ENCODE results near the gene NAA11. TPM values are rescaled to one million over a fixed set of nuclear protein-coding genes. Genes with fewer than 3 reads are reported as not detected.
"Not testable (repeated sequence)": the region's sequence is repeated elsewhere in the genome, so short reads cannot be mapped to it uniquely, and the experiment has no call there.

The NAA11 gene
- total and polyA plus RNA-seq, 4 donors = 0.14 TPM; not detected in 3

DNA sequence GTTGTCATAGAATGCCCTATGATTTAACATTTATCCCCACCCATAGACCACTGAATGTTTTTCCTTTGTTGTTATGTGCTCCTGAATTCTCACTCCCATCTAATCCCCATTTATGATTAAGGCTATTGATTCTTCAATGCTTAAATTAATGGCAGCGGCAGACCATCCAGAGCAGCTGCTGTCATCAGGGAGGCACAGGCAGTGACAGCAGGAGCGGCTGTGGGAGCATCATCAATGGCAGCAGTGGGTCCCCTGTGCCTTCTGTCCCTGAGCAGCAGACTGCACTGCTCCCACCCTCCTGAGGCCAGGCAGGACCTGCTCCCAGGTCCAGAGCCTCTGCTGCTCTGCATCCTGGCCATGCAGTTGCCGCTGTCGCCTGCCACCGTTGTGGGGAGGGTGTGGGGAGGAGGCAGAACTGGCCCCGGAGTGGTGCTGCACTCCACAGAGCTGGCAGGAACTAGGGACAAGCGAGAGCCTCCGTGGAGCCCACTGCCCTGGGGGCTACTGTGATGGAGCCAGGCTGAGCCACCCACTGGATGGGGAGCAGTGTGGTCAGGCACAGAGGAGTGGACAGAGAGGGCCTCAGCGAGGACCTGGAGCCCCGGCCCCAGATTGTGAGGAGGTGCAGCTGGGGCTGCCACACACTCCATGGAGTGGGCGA is 29.0 kb downstream of the NAA11 start:
- no peak for DNase-seq (ENCODE audit: low read depth in 4 of 6, low spot score in 6 of 6)
- no peak overlapping the region for H3K27ac ChIP-seq (ENCODE audit: low read depth, low read length)
- WGBS (ENCODE audit: insufficient coverage) = 95% methylated on average over 10 of the region's 11 CpGs
- no peaks in the 10 kb centered on the region for H3K9me3 ChIP-seq (ENCODE audit: control insufficient read depth, insufficient read depth, low read length)
- H3K36me3 ChIP-seq (ENCODE audit: control insufficient read depth, insufficient read depth, low read length) = peaks cover 4% of the 10 kb centered on the region
- no peak overlapping the region for H3K4me3 ChIP-seq (ENCODE audit: low read depth, low read length)
- no peaks in the 10 kb centered on the region for H3K27me3 ChIP-seq (ENCODE audit: control insufficient read depth, insufficient read depth, low read length)
- no peaks in the 10 kb centered on the region for H3K4me1 ChIP-seq (ENCODE audit: control insufficient read depth, insufficient read depth, low read length)

DNA sequence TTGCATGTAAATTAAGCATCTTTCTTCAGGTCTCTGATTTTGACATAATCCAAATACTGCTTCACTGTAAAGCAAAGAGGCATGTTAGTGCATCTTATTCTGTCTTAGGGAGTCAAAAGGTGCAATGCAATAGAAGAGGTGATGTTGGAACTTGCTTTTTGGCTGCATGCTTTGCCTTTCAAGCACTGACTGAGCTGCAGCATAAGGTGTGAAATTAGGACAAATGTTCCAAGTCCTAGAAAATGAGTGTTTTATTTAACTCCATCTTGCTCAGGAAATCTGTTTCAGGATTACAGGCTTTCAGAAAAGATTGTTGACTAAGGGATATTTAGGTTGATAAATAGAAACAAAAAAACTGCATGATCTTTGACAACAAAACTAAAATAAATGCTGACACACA is 30.8 kb downstream of the NAA11 start:
- Histone ChIP-seq H3K36me3 (ENCODE audit: control insufficient read depth, insufficient read depth, low read length) (peaks cover 4% of the 10 kb centered on the region), H3K9me3 (ENCODE audit: control insufficient read depth, insufficient read depth, low read length) (no peaks in the 10 kb centered on the region), H3K27me3 (ENCODE audit: control insufficient read depth, insufficient read depth, low read length) (no peaks in the 10 kb centered on the region), H3K4me1 (ENCODE audit: control insufficient read depth, insufficient read depth, low read length) (no peaks in the 10 kb centered on the region), H3K4me3 (ENCODE audit: low read depth, low read length) (no peak overlapping the region), H3K27ac (ENCODE audit: low read depth, low read length) (no peak overlapping the region)
- peak in 1 of 6 donors; percentile 65 for DNase-seq (ENCODE audit: low read depth in 4 of 6, low spot score in 6 of 6)

DNA sequence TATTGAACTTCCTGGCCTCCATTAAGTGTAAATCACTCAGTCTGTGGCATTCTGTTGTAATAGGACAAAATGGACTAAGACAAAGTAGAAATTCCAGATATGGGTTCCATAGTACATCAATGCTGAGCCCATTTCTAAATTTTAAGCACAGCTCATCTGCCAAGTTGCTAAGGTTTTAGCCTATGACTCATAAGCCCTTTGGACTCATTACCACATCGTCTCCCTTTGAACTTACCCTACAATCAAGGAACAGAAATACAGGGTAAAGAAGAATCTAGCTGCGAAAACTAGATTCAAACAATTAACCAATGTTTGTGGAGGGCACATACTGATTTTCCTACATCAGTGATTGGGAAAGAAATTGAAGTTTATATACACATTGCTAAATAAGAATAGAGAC is 31.8 kb downstream of the NAA11 start:
- Histone ChIP-seq H3K4me3 (ENCODE audit: low read depth, low read length) (no peak overlapping the region), H3K27ac (ENCODE audit: low read depth, low read length) (no peak overlapping the region), H3K27me3 (ENCODE audit: control insufficient read depth, insufficient read depth, low read length) (no peaks in the 10 kb centered on the region), H3K36me3 (ENCODE audit: control insufficient read depth, insufficient read depth, low read length) (peaks cover 4% of the 10 kb centered on the region), H3K4me1 (ENCODE audit: control insufficient read depth, insufficient read depth, low read length) (no peaks in the 10 kb centered on the region), H3K9me3 (ENCODE audit: control insufficient read depth, insufficient read depth, low read length) (no peaks in the 10 kb centered on the region)
- DNase-seq (ENCODE audit: low read depth in 4 of 6, low spot score in 6 of 6) = no peak
- WGBS (ENCODE audit: insufficient coverage) = no CpG with 5 or more reads among the region's 2 CpGs

DNA sequence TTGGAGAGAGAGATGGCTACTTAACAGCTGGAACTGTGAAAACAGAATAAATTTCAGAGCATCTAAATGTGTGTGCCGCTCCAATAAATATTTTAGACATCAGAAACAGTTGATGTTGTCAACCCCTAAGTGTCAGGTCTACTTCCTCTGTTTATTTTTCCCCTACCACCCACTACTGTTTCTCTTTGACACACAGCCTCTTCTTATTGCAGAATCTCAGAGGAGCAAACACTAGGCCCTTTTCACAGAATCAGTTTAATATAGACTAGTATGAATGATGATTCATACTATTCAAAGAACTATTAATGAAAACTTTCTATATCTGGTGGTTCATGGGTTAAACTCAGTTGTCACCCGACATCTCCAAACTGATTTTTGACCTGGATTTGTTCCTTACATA is 33.9 kb downstream of the NAA11 start:
- Histone ChIP-seq H3K27ac (ENCODE audit: low read depth, low read length) (no peak overlapping the region), H3K27me3 (ENCODE audit: control insufficient read depth, insufficient read depth, low read length) (no peaks in the 10 kb centered on the region), H3K36me3 (ENCODE audit: control insufficient read depth, insufficient read depth, low read length) (peaks cover 1% of the 10 kb centered on the region), H3K9me3 (ENCODE audit: control insufficient read depth, insufficient read depth, low read length) (no peaks in the 10 kb centered on the region), H3K4me3 (ENCODE audit: low read depth, low read length) (no peak overlapping the region), H3K4me1 (ENCODE audit: control insufficient read depth, insufficient read depth, low read length) (no peaks in the 10 kb centered on the region)
- WGBS (ENCODE audit: insufficient coverage) = no CpG with 5 or more reads among the region's 2 CpGs
- DNase-seq (ENCODE audit: low read depth in 4 of 6, low spot score in 6 of 6) = no peak

DNA sequence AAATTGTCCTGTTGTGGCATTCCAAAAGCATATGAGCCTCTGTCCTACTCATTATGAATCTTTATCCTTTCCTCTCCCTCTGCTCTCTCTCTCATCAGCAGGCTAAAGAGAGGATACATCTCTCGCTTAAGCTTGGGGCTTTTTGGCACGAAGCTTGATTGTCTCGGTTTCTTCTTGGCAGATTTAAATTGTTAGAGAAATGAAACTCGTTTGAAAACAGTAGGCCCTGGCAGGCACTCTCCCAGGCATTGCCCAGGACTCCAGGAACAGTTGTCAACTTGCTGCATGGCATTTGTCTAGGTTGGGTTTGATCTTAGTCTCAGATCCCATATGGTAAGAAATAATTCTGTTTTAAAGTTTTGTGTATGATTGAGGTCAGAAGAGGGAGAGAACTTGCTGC is 35.5 kb downstream of the NAA11 start:
- DNase-seq (ENCODE audit: low read depth in 4 of 6, low spot score in 6 of 6) = peak in 1 of 6 donors; percentile 92
- H3K27me3 ChIP-seq (ENCODE audit: control insufficient read depth, insufficient read depth, low read length) = no peaks in the 10 kb centered on the region
- H3K36me3 ChIP-seq (ENCODE audit: control insufficient read depth, insufficient read depth, low read length) = no peaks in the 10 kb centered on the region
- WGBS (ENCODE audit: insufficient coverage) = 48% methylated on average over 4 of the region's 4 CpGs
- H3K9me3 ChIP-seq (ENCODE audit: control insufficient read depth, insufficient read depth, low read length) = no peaks in the 10 kb centered on the region
- no peak overlapping the region for H3K27ac ChIP-seq (ENCODE audit: low read depth, low read length)
- no peaks in the 10 kb centered on the region for H3K4me1 ChIP-seq (ENCODE audit: control insufficient read depth, insufficient read depth, low read length)
- H3K4me3 ChIP-seq (ENCODE audit: low read depth, low read length) = no peak overlapping the region

DNA sequence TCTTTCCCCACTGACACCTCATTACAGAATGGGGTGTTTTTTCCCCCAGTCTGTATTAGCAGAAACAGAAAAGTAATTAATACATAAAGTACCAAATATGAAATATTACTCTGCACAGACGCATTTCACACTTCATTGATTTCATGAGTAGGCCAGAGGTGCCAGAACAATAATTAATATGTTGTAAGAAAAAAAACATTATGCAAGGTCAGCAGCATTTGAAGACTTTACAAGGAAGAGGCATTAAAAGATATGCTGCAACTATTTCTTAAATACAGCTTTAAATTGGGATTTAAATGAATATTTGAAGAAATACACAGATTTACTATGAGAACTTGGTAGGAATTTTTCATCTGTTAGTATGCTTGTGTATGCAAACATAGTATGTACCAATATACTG is 37.7 kb downstream of the NAA11 start:
- no peak overlapping the region for H3K4me3 ChIP-seq (ENCODE audit: low read depth, low read length)
- no peaks in the 10 kb centered on the region for H3K4me1 ChIP-seq (ENCODE audit: control insufficient read depth, insufficient read depth, low read length)
- WGBS (ENCODE audit: insufficient coverage) = no CpG with 5 or more reads among the region's 1 CpG
- no peaks in the 10 kb centered on the region for H3K27me3 ChIP-seq (ENCODE audit: control insufficient read depth, insufficient read depth, low read length)
- no peaks in the 10 kb centered on the region for H3K36me3 ChIP-seq (ENCODE audit: control insufficient read depth, insufficient read depth, low read length)
- no peak overlapping the region for H3K27ac ChIP-seq (ENCODE audit: low read depth, low read length)
- no peak for DNase-seq (ENCODE audit: low read depth in 4 of 6, low spot score in 6 of 6)
- H3K9me3 ChIP-seq (ENCODE audit: control insufficient read depth, insufficient read depth, low read length) = no peaks in the 10 kb centered on the region

DNA sequence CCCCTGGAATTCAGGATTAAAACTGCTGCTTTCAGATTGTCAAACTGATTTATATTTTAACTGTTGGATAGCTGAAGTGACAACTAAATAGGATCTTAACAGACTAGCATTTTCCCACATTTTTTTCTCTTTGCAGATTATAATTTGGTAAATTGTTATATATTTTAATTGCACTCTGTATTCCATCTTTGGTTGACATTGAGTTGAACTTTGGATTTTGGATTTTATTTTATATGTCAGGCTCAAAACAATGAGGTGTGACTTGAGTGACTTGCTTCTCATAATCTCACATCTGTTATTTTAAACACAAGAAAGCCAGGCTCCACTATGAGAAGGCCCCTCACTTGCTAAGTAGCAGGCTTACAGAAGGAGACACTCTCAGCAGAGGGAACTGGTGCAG is 38.1 kb downstream of the NAA11 start:
- Histone ChIP-seq H3K4me1 (ENCODE audit: control insufficient read depth, insufficient read depth, low read length) (no peaks in the 10 kb centered on the region), H3K27ac (ENCODE audit: low read depth, low read length) (no peak overlapping the region), H3K36me3 (ENCODE audit: control insufficient read depth, insufficient read depth, low read length) (no peaks in the 10 kb centered on the region), H3K9me3 (ENCODE audit: control insufficient read depth, insufficient read depth, low read length) (no peaks in the 10 kb centered on the region), H3K4me3 (ENCODE audit: low read depth, low read length) (no peak overlapping the region), H3K27me3 (ENCODE audit: control insufficient read depth, insufficient read depth, low read length) (no peaks in the 10 kb centered on the region)
- no peak for DNase-seq (ENCODE audit: low read depth in 4 of 6, low spot score in 6 of 6)

DNA sequence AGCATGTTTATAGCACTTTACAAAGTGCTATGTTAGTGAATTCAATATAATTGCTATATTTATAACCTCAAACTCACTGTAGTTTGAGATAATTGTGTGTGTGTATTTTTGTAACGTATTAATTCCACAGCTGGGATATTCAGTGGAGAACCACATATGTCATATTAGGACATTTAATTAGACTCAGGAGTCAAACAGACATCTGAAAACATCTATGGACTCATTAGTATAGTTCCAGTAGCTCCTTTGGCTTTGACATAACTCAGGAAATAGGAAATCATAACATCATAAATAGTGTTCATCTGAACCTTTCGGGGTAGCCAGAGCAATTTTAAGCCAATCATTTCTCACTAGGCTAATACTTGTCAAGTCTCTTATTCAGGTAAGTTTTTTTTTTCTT is 38.8 kb downstream of the NAA11 start:
- Histone ChIP-seq H3K36me3 (ENCODE audit: control insufficient read depth, insufficient read depth, low read length) (no peaks in the 10 kb centered on the region), H3K27me3 (ENCODE audit: control insufficient read depth, insufficient read depth, low read length) (no peaks in the 10 kb centered on the region), H3K4me1 (ENCODE audit: control insufficient read depth, insufficient read depth, low read length) (no peaks in the 10 kb centered on the region), H3K27ac (ENCODE audit: low read depth, low read length) (no peak overlapping the region), H3K4me3 (ENCODE audit: low read depth, low read length) (no peak overlapping the region), H3K9me3 (ENCODE audit: control insufficient read depth, insufficient read depth, low read length) (no peaks in the 10 kb centered on the region)
- DNase-seq (ENCODE audit: low read depth in 4 of 6, low spot score in 6 of 6) = no peak
- whole genome bisulfite sequencing (ENCODE audit: insufficient coverage) = no CpG with 5 or more reads among the region's 2 CpGs

DNA sequence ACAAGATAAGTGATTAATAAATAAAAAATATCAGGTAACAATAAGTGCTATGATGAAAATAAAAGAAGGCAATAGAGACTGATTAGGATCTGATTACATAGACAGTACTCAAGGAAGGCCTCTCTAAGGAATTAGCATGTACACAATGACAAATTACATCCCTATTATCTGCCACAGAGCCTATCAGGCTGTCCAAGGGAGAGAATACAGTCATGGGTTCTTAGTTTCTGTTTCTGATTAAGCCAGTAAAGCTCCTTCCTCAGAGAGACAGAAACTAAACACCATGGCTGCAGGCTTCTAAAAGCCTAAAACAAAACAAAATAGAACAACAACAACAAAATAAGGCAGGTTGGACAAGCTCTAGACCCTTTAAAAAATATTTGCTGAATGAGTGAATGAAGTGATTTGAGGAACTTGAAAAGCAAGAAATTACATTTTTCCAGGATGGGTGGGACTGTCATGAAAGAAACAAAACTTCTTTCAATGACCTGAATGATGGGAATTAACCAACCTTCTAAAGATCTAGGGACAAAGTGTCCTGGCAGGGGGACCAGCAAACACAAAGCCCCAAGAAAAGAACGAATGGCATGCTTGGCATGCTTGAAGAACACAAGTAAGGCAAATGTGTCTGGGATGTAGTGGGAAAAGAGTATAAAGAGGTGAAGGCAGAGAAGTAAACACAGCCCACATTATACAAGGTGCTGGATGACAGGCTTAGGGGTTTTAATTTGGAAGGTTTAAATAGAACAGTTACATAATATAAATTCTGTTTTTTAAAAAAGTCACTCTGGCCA is 44.1 kb downstream of the NAA11 start:
- H3K27ac ChIP-seq (ENCODE audit: low read depth, low read length) = no peak overlapping the region
- H3K36me3 ChIP-seq (ENCODE audit: control insufficient read depth, insufficient read depth, low read length) = no peaks in the 10 kb centered on the region
- H3K4me3 ChIP-seq (ENCODE audit: low read depth, low read length) = no peak overlapping the region
- WGBS (ENCODE audit: insufficient coverage) = no CpG with 5 or more reads among the region's 1 CpG
- no peaks in the 10 kb centered on the region for H3K27me3 ChIP-seq (ENCODE audit: control insufficient read depth, insufficient read depth, low read length)
- DNase-seq (ENCODE audit: low read depth in 4 of 6, low spot score in 6 of 6) = peak in 1 of 6 donors; percentile 40
- H3K9me3 ChIP-seq (ENCODE audit: control insufficient read depth, insufficient read depth, low read length) = no peaks in the 10 kb centered on the region
- H3K4me1 ChIP-seq (ENCODE audit: control insufficient read depth, insufficient read depth, low read length) = no peaks in the 10 kb centered on the region

DNA sequence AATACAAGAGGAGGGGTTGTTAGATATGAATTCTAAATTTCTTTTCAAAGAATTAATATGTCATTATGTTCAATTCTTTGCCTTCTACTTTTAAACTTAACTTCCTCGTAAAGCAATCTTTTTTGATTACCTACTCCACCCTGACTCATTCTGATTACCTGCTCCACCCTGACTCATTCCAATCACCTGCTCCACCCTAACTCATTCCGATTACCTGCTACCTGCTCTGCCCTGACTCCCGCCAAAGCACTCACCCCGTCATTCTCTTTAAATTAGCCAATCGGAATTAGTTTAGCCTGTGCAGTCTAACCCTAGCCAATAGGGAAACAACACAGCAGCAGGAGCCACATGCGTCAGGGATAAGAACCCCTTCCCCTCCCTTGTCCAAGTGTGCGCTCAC is 48.4 kb downstream of the NAA11 start:
- not testable (repeated sequence) for H3K4me3 ChIP-seq (ENCODE audit: low read depth, low read length); H3K9me3 ChIP-seq (ENCODE audit: control insufficient read depth, insufficient read depth, low read length); H3K36me3 ChIP-seq (ENCODE audit: control insufficient read depth, insufficient read depth, low read length); H3K27ac ChIP-seq (ENCODE audit: low read depth, low read length); H3K27me3 ChIP-seq (ENCODE audit: control insufficient read depth, insufficient read depth, low read length); DNase-seq (ENCODE audit: low read depth in 4 of 6, low spot score in 6 of 6); H3K4me1 ChIP-seq (ENCODE audit: control insufficient read depth, insufficient read depth, low read length)
- 100% methylated on average over 1 of the region's 7 CpGs for WGBS (ENCODE audit: insufficient coverage)

Data from spinal cord (tissue), 10 donors.